PC-3 (cell line): ENCODE results near the gene PSMA8.

Experiments used
- CTCF ChIP-seq: fragments of 300-600 bp; sonication (generic); conservative IDR thresholded peaks from 2 replicates; pipeline ENCODE4 v1.5.1; 2017; ENCODE audit warnings: antibody characterized with exemption, low read depth, mild to moderate bottlenecking, low read length
- EZH2 ChIP-seq: fragments of 300-600 bp; sonication (generic); IDR thresholded peaks from one replicate; pipeline ENCODE4 v1.6.1; 2017; ENCODE audit warnings: antibody characterized with exemption, mild to moderate bottlenecking, low read length; ENCODE audit not compliant: unreplicated experiment

GRCh38 chr18:26227051-26227670 lies 93.5 kb downstream of the PSMA8 start:
- no peak for TF ChIP-seq CTCF
- no peak for TF ChIP-seq EZH2
